Measurements from ENCODE around the gene CPT1A. TPM values are rescaled to one million over a fixed set of nuclear protein-coding genes. Genes with fewer than 3 reads are reported as not detected.

The CPT1A gene
- total RNA-seq, 1 experiment from 2014 or later, result 0.39 TPM

GRCh38 chr11:68714060-68714856 is 127.5 kb downstream of the CPT1A start:
- DNase-seq (ENCODE audit: low read depth), result no peak

- DNase-seq (ENCODE audit: low read depth), result no peak
Observed at GRCh38 chr11:68711114-68711513, 130.6 kb downstream of the CPT1A start.

- DNase-seq (ENCODE audit: low read depth), result no peak
Observed at GRCh38 chr11:68710409-68710808, 131.3 kb downstream of the CPT1A start.

DNA sequence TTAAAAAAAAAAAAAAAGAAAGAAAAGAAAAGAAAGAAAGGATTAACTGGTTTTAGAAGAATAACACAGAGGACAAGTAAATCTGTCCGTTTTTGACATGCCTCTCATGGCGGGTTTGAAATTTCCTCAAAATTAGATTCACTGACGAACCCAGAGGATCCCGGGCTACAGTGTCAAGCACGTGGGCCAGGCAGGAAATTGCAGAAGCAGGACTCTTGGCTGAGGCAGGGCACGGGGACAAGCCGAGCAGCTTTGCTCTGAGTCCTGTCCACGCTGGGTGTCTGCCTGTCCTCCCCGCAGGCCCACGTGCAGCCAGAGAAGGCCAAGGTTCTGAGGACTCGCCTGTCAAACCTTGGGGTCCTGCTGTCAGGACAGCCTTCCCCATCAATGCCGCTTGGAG is 132.7 kb downstream of the CPT1A start:
- DNase-seq (ENCODE audit: low read depth), result no peak

- DNase-seq (ENCODE audit: low read depth), result no peak
Observed at GRCh38 chr11:68707527-68707926, 134.2 kb downstream of the CPT1A start.

DNA sequence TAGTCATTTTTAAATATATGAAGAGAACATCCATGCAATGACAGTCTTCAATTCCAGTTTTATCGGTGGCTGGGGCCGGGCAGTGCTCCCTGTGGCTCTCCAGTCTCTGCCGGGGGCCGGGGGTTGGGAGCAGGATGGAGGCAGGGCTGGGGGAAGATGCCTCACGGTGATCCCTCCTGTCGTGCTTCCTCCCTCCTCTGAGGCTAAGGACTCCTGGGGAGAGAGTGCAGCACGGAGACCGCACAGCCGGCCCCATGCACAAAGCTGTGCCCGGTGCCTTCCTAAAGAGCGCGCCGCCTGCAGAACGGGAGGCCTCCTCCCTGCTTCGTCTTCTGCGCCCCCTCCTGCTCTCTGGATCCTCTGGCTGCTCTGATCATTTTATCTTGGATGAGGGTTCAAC is 136.8 kb downstream of the CPT1A start:
- no peak for DNase-seq (ENCODE audit: low read depth)

Other genes with a start within 250 kb of the CPT1A start
- gene GAL, start 157.4 kb downstream of the CPT1A start, total RNA-seq (2014; rRNA removed; shearing (Covaris generic)), result not detected in 2 replicates
- 3.6 TPM in 1 of 2 replicates, not detected in the other for gene TESMIN, start 90.4 kb downstream of the CPT1A start, total RNA-seq (2014; rRNA removed; shearing (Covaris generic))
- 163 and 206 TPM in 2 replicates for gene MRPL21, start 61.9 kb upstream of the CPT1A start, total RNA-seq (2014; rRNA removed; shearing (Covaris generic))
- gene IGHMBP2, start 62.0 kb upstream of the CPT1A start, total RNA-seq (2014; rRNA removed; shearing (Covaris generic)), result 6.6 and 8.5 TPM in 2 replicates
- gene MRGPRD, start 139.1 kb upstream of the CPT1A start, total RNA-seq (2014; rRNA removed; shearing (Covaris generic)), result not detected in 2 replicates
- 0.03 TPM in 1 of 2 replicates, not detected in the other for gene MRGPRF, start 171.3 kb upstream of the CPT1A start, total RNA-seq (2014; rRNA removed; shearing (Covaris generic))
- gene TPCN2, start 207.0 kb upstream of the CPT1A start, total RNA-seq (2014; rRNA removed; shearing (Covaris generic)), result 3.2 and 7.2 TPM in 2 replicates

Data from HT1080 (cell line).